H1 (cell line): Measurements from ENCODE around the gene PARD3. TPM values are rescaled to one million over a fixed set of nuclear protein-coding genes. Genes with fewer than 3 reads are reported as not detected.

Experiments used
- CTCF ChIA-PET: fragments of 300-600 bp; sonication (Branson Sonifier 250); formaldehyde crosslinking; loops from one replicate; lab custom pipeline; 2021; ENCODE audit not compliant: partially characterized antibody; lab: Charles Lee
- POLR2A ChIA-PET: fragments of 300-600 bp; sonication (Branson Sonifier 250); formaldehyde crosslinking; loops from one replicate; lab custom pipeline; 2021; ENCODE audit warnings: inconsistent platforms; ENCODE audit not compliant: partially characterized antibody; lab: Charles Lee
- DNase-seq, 2 experiments: peaks; one replicate each; pipeline versions ENCODE4 v3.0.0 to v3.0.0-alpha.2; 2010 to 2022; ENCODE audit warnings: low spot score in 2 of 2, low read depth in 1 of 2, mixed read lengths in 1 of 2
- FAIRE-seq: peaks from 2 replicates; lab custom pipeline; 2011; peaks lifted over from hg19 to GRCh38; lab: Jason Lieb, UNC
- H2AFZ ChIP-seq: 2 replicates; pipeline ENCODE4 v1.8.1; 2012; ENCODE audit warnings: low read length, inconsistent platforms
- H2AK5ac ChIP-seq: 2 replicates; pipeline ENCODE4 v1.6.1; 2013; ENCODE audit warnings: low read depth, low read length
- H2BK120ac ChIP-seq: replicated peaks from 2 replicates; pipeline ENCODE3; 2013; ENCODE audit warnings: low read depth, low read length, inconsistent platforms
- H2BK12ac ChIP-seq: 2 replicates; pipeline ENCODE4 v1.6.1; 2013; ENCODE audit warnings: low read depth, low read length
- H2BK15ac ChIP-seq: 2 replicates; pipeline ENCODE4 v1.6.1; 2013; ENCODE audit warnings: low read length
- H2BK20ac ChIP-seq: 2 replicates; pipeline ENCODE4 v1.6.1; 2013; ENCODE audit warnings: low read length
- H2BK5ac ChIP-seq: 2 replicates; pipeline ENCODE4 v1.6.1; 2013; ENCODE audit warnings: low read depth, low read length
- H3K14ac ChIP-seq: 2 replicates; pipeline ENCODE4 v1.6.1; 2013; ENCODE audit warnings: inconsistent platforms; ENCODE audit not compliant: insufficient read length
- H3K18ac ChIP-seq: 2 replicates; pipeline ENCODE4 v1.6.1; 2013; ENCODE audit warnings: low read length; ENCODE audit errors: extremely low read depth
- H3K23ac ChIP-seq: 2 replicates; pipeline ENCODE4 v1.6.1; 2013; ENCODE audit warnings: inconsistent platforms; ENCODE audit not compliant: insufficient read length
- H3K23me2 ChIP-seq: 2 replicates; pipeline ENCODE4 v1.6.1; 2013; ENCODE audit warnings: low read depth, low read length
- H3K27ac ChIP-seq: 2 replicates; pipeline ENCODE4 v1.6.1; 2011; ENCODE audit warnings: low read depth, low read length, inconsistent platforms
- H3K27me3 ChIP-seq, 4 experiments: replicated peaks in 1 of 4; 1 replicate in 1 of 4; 2 replicates in 3 of 4; pipeline versions ENCODE4 v1.6.1 to v1.8.1; 2011 to 2013; ENCODE audit warnings: low read length in 3 of 4, mild to moderate bottlenecking in 3 of 4, inconsistent platforms in 2 of 4, mixed read lengths in 2 of 4, moderate library complexity in 1 of 4; ENCODE audit not compliant: control insufficient read depth in 3 of 4, insufficient read depth in 3 of 4; ENCODE audit errors: extremely low read depth in 1 of 4
- H3K36me3 ChIP-seq, 4 experiments: 2 replicates each; pipeline versions ENCODE4 v1.6.1 to v1.8.1; 2011 to 2013; ENCODE audit warnings: mild to moderate bottlenecking in 4 of 4, low read length in 3 of 4, moderate library complexity in 2 of 4, control low read depth in 1 of 4, inconsistent platforms in 1 of 4; ENCODE audit not compliant: insufficient read depth in 4 of 4, control insufficient read depth in 2 of 4
- H3K4ac ChIP-seq: replicated peaks from 2 replicates; pipeline ENCODE3; 2013; ENCODE audit warnings: low read length, low read depth, mixed read lengths, inconsistent platforms; ENCODE audit not compliant: insufficient read length
- H3K4me1 ChIP-seq, 4 experiments: replicated peaks in 1 of 4; 1 replicate in 1 of 4; 2 replicates in 3 of 4; pipeline versions ENCODE4 v1.6.1 to v1.8.1; 2011 to 2013; ENCODE audit warnings: low read length in 3 of 4, inconsistent platforms in 2 of 4, mixed read lengths in 1 of 4; ENCODE audit not compliant: insufficient read depth in 4 of 4, control insufficient read depth in 3 of 4
- H3K4me2 ChIP-seq, 2 experiments: 2 replicates each; pipeline versions ENCODE4 v1.6.1 to v1.8.1; 2011 to 2013; ENCODE audit warnings: low read depth in 2 of 2, low read length in 2 of 2, control low read depth in 1 of 2, inconsistent platforms in 1 of 2, mild to moderate bottlenecking in 1 of 2; ENCODE audit not compliant: insufficient read depth in 1 of 2
- H3K4me3 ChIP-seq, 4 experiments: fragments of 200-600, 300-600 bp in 1 of 4; sonication (generic), shearing (Covaris generic), sonication (Bioruptor Twin) in 1 of 4; 2 replicates each; pipeline versions ENCODE4 v1.5.1 to v1.8.1; 2011 to 2016; ENCODE audit warnings: low read length in 4 of 4, low read depth in 3 of 4, control low read depth in 2 of 4, inconsistent platforms in 2 of 4, mild to moderate bottlenecking in 2 of 4, mixed read lengths in 1 of 4, moderate library complexity in 1 of 4; ENCODE audit not compliant: insufficient read depth in 2 of 4; ENCODE audit errors: extremely low read depth in 1 of 4
- H3K56ac ChIP-seq: replicated peaks from 2 replicates; pipeline ENCODE3; 2013; ENCODE audit warnings: low read depth, mild to moderate bottlenecking, mixed read lengths, low read length, inconsistent platforms; ENCODE audit not compliant: insufficient read length
- H3K79me1 ChIP-seq: 2 replicates; pipeline ENCODE4 v1.6.1; 2013; ENCODE audit warnings: low read depth, low read length, control low read depth
- H3K79me2 ChIP-seq, 2 experiments: 2 replicates each; pipeline versions ENCODE4 v1.6.1 to v1.8.1; 2012 to 2013; ENCODE audit warnings: low read length in 2 of 2, mild to moderate bottlenecking in 2 of 2, inconsistent platforms in 1 of 2; ENCODE audit not compliant: insufficient read depth in 2 of 2, control insufficient read depth in 1 of 2
- H3K9ac ChIP-seq, 4 experiments: replicated peaks in 1 of 4; 1 replicate in 1 of 4; 2 replicates in 3 of 4; pipeline versions ENCODE4 v1.6.1 to v1.8.1; 2011 to 2013; ENCODE audit warnings: low read depth in 3 of 4, low read length in 3 of 4, control low read depth in 2 of 4, mild to moderate bottlenecking in 2 of 4, moderate library complexity in 2 of 4, inconsistent platforms in 1 of 4; ENCODE audit errors: extremely low read depth in 1 of 4
- H3K9me3 ChIP-seq, 2 experiments: 2 replicates each; pipeline versions ENCODE4 v1.6.1 to v1.8.1; 2012 to 2013; ENCODE audit warnings: mild to moderate bottlenecking in 2 of 2, moderate library complexity in 2 of 2, control low read depth in 1 of 2, inconsistent platforms in 1 of 2, low read depth in 1 of 2, low read length in 1 of 2, mixed read lengths in 1 of 2; ENCODE audit not compliant: insufficient read depth in 2 of 2
- H4K20me1 ChIP-seq, 2 experiments: replicated peaks in 1 of 2; 2 replicates each; pipeline versions ENCODE3 to v1.8.1; 2011 to 2013; ENCODE audit warnings: inconsistent platforms in 2 of 2, low read length in 2 of 2, mild to moderate bottlenecking in 1 of 2; ENCODE audit not compliant: insufficient read depth in 2 of 2, control insufficient read depth in 1 of 2
- H4K5ac ChIP-seq: 2 replicates; pipeline ENCODE4 v1.6.1; 2013; ENCODE audit warnings: low read length, low read depth, mixed read lengths, inconsistent platforms; ENCODE audit not compliant: insufficient read length
- H4K8ac ChIP-seq: 2 replicates; pipeline ENCODE4 v1.8.0; 2013; ENCODE audit warnings: mild to moderate bottlenecking, moderate library complexity, low read length, inconsistent platforms; ENCODE audit not compliant: insufficient read depth; ENCODE audit errors: extremely low read depth
- H4K91ac ChIP-seq: replicated peaks from 2 replicates; pipeline ENCODE3; 2013; ENCODE audit warnings: low read length, mixed read lengths, inconsistent platforms; ENCODE audit not compliant: insufficient read length
- BACH1 ChIP-seq: IDR thresholded peaks from 2 replicates; pipeline ENCODE4 v1.6.1; 2012; ENCODE audit warnings: low read length, improper control_type of control experiment
- BCL11A ChIP-seq, 2 experiments: IDR thresholded peaks; one replicate each; pipeline ENCODE4 v1.6.1; 2011; ENCODE audit warnings: low read depth in 2 of 2, low read length in 2 of 2, mild to moderate bottlenecking in 2 of 2
- EGR1 ChIP-seq: IDR thresholded peaks from 2 replicates; pipeline ENCODE4 v1.6.1; 2011; ENCODE audit warnings: low read depth, low read length, borderline replicate concordance
- EP300 ChIP-seq, 2 experiments: IDR thresholded peaks; 1 replicate in 1 of 2; 2 replicates in 1 of 2; pipeline ENCODE4 v1.6.1; 2011 to 2012; ENCODE audit warnings: low read depth in 2 of 2, low read length in 2 of 2, mild to moderate bottlenecking in 2 of 2, borderline replicate concordance in 1 of 2, inconsistent platforms in 1 of 2, moderate library complexity in 1 of 2
- HDAC2 ChIP-seq, 2 experiments: fragments of 300-600 bp in 1 of 2; sonication (generic) in 1 of 2; IDR thresholded peaks; 2 replicates each; pipeline ENCODE4 v1.6.1; 2011 to 2012; ENCODE audit warnings: low read depth in 2 of 2, low read length in 2 of 2, mild to moderate bottlenecking in 2 of 2, moderate library complexity in 2 of 2, borderline replicate concordance in 1 of 2, inconsistent platforms in 1 of 2
- KDM4A ChIP-seq: IDR thresholded peaks from one replicate; pipeline ENCODE4 v1.7.1; 2012; ENCODE audit warnings: low read depth, mild to moderate bottlenecking, moderate library complexity, low read length, inconsistent platforms; ENCODE audit not compliant: severe bottlenecking
- POLR2A ChIP-seq, 2 experiments: IDR thresholded peaks; 1 replicate in 1 of 2; 2 replicates in 1 of 2; pipeline ENCODE4 v1.6.1; 2011; ENCODE audit warnings: low read depth in 2 of 2, low read length in 2 of 2, mild to moderate bottlenecking in 2 of 2; ENCODE audit errors: control extremely low read depth in 1 of 2
- SIX5 ChIP-seq: IDR thresholded peaks from 2 replicates; pipeline ENCODE4 v1.6.1; 2011; ENCODE audit warnings: mild to moderate bottlenecking, low read depth, low read length
- SP4 ChIP-seq: IDR thresholded peaks from 2 replicates; pipeline ENCODE4 v1.6.1; 2012; ENCODE audit warnings: low read length, inconsistent platforms
- SRF ChIP-seq: IDR thresholded peaks from 2 replicates; pipeline ENCODE4 v1.6.1; 2011; ENCODE audit warnings: mild to moderate bottlenecking, low read depth, low read length, moderate library complexity
- TCF12 ChIP-seq: IDR thresholded peaks from 2 replicates; pipeline ENCODE4 v1.6.1; 2011; ENCODE audit warnings: low read depth, mild to moderate bottlenecking, low read length
- TEAD4 ChIP-seq: IDR thresholded peaks from 2 replicates; pipeline ENCODE4 v1.6.1; 2012; ENCODE audit warnings: low read depth, low read length, inconsistent platforms, mixed read lengths
- WGBS, 2 experiments: shearing (Covaris generic) in 1 of 2; methylation state at CpG; one replicate each; pipeline versions ENCODE4 v1.1.6 to v1.1.7; 2013 to 2015; ENCODE audit warnings: low lambda C conversion rate in 2 of 2, mixed read lengths in 2 of 2, inconsistent platforms in 1 of 2, low coverage in 1 of 2, missing lambda C conversion rate in 1 of 2; ENCODE audit not compliant: insufficient replicate concordance in 2 of 2, insufficient coverage in 1 of 2, insufficient read length in 1 of 2; ENCODE audit errors: extremely low coverage in 1 of 2, missing lambda C conversion rate in 1 of 2; 5-methylcytosine and 5-hydroxymethylcytosine counted together
- polyA plus RNA-seq, 7 experiments: library from polyadenylated mRNA; depleted of rRNA in 3 of 7; stranded (reverse) in 5 of 7; unstranded in 2 of 7; fragments of >200 nt in 5 of 7; fragments of 200-250 nt in 2 of 7; gene quantifications; 1 replicate in 5 of 7; 2 replicates in 1 of 7; 4 replicates in 1 of 7; pipeline versions ENCODE4 v1.2.1 to v1.2.3, GENCODE V29; 2011 to 2013; ENCODE audit warnings: missing spikeins in 2 of 7, mixed read lengths in 2 of 7
- total RNA-seq: library from RNA; stranded (reverse); fragmentation: NEBNext Ultra II Directional; extraction: Animal tissue kit (Norgen Biotek cat#: 25700); gene quantifications from 2 replicates; pipeline ENCODE4 v1.2.1, GENCODE V29; 2021

PARD3 gene
- total and polyA plus RNA-seq, 2 of the 8 experiments (the other 6 are each of a cell fraction or from before 2014, with no cell fraction given), result 19.7 to 49.1 TPM

DNA sequence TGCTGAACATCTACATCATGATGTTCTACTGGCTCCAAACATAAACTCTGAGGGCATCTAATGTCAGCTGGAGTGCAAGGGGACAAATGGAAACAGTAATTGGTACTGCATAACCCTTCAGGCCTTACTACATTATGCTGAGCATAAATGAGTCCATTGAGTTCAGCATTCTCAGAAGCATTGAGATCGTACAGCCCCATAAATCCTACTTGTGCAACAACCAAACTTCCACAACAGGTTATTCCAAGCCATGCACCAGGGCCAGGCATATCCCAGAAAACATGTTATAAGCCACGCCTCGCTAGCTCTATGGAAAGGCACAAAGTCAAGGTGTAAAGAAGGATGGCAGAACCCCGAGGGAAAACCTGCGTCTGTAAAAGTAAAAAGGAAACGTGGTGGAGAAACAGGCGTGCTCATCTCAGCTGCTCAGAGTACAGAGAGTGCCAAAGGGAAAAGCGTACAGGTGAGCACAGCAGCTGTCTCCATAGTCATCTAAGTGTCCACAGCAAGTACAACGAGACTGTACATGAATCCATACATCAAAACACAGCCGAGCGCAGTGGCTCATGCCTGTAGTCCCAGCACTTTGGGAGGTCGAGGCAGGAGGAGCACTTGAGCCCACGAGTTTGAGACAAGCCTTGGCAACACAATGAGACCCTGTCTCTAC is 124.6 kb downstream of the PARD3 start:
- no peak overlapping the region for H2BK5ac ChIP-seq
- 86% methylated on average over 13 of the region's 13 CpGs; no CpG with 5 or more reads in 1 of the 2 experiments for WGBS, 2 experiments
- POLR2A ChIA-PET, result interaction anchor here (0.5 kb wide), 1 partner anchor 510 kb away, joined by 3 read pairs; no protein-coding TSS in a partner anchor
- no peak for DNase-seq
- no peak overlapping the region for H3K18ac ChIP-seq
- no peak overlapping the region for H3K27ac ChIP-seq
- H4K20me1 ChIP-seq, result peaks cover 0 to 7% of the 10 kb centered on the region in 2 experiments
- H4K91ac ChIP-seq, result no peak overlapping the region
- no peak overlapping the region for H3K4me2 ChIP-seq
- H3K14ac ChIP-seq, result no peak overlapping the region
- FAIRE-seq, result no peak
- H2BK120ac ChIP-seq, result no peak overlapping the region
- TF ChIP-seq SIX5 (no peak), SRF (no peak), POLR2A (IDR thresholded peaks at IDR 0.05; ENCODE audit: control extremely low read depth in 1 of 2, low read depth in 2 of 2, low read length in 2 of 2) (no peak), EP300 (IDR thresholded peaks at IDR 0.05; ENCODE audit: borderline replicate concordance in 1 of 2, low read depth in 2 of 2, low read length in 2 of 2) (no peak), KDM4A (no peak), BCL11A (IDR thresholded peaks at IDR 0.05; ENCODE audit: low read depth in 2 of 2, low read length in 2 of 2) (no peak), TEAD4 (no peak), HDAC2 (IDR thresholded peaks at IDR 0.05; ENCODE audit: borderline replicate concordance in 1 of 2, low read depth in 2 of 2, low read length in 2 of 2) (no peak), SP4 (no peak), TCF12 (no peak), BACH1 (no peak), EGR1 (no peak)
- TF ChIP-seq, all 59 proteins: peak for 0
- Histone ChIP-seq H2BK20ac (no peak overlapping the region), H2AK5ac (no peak overlapping the region), H3K79me1 (peaks cover 9% of the 10 kb centered on the region), H3K9ac (no peak overlapping the region; a peak in 1 of 7 replicates), H2BK15ac (no peak overlapping the region), H3K4ac (no peak overlapping the region), H3K36me3 (no peaks in the 10 kb centered on the region), H3K23ac (no peak overlapping the region), H4K8ac (no peak overlapping the region), H3K79me2 (peaks cover 5 to 54% of the 10 kb centered on the region in 2 experiments; a peak in 3 of 4 replicates), H2BK12ac (no peak overlapping the region), H3K4me3 (no peak overlapping the region), H3K4me1 (peaks cover 0 to 5% (median 0%) of the 10 kb centered on the region in 4 experiments; a peak in 1 of 7 replicates), H3K9me3 (no peaks in the 10 kb centered on the region), H2AFZ (no peak overlapping the region), H4K5ac (no peak overlapping the region), H3K27me3 (no peaks in the 10 kb centered on the region), H3K56ac (no peak overlapping the region), H3K23me2 (no peaks in the 10 kb centered on the region)
- CTCF ChIA-PET, result interaction anchor here (0.6 to 1.0 kb wide), 3 partner anchors 41 to 197 kb away, joined by 3 to 5 read pairs (median 3); no protein-coding TSS in a partner anchor
